Spinal cord (tissue), 10 donors: ENCODE data around the gene HIPK2. TPM values are rescaled to one million over a fixed set of nuclear protein-coding genes. Genes with fewer than 3 reads are reported as not detected.

Experiments used
- DNase-seq, 6 donors: peaks; one replicate each; pipeline versions ENCODE4 v3.0.0 to v3.0.0-alpha.2; 2013 to 2015; ENCODE audit warnings: low spot score in 6 of 6, low read depth in 4 of 6
- H3K27ac ChIP-seq: one replicate; pipeline ENCODE4 v1.5.1; 2013; ENCODE audit warnings: low read depth, low read length, control low read depth
- H3K27me3 ChIP-seq: one replicate; pipeline ENCODE4 v1.6.1; 2013; ENCODE audit warnings: low read length; ENCODE audit not compliant: control insufficient read depth, insufficient read depth
- H3K36me3 ChIP-seq: one replicate; pipeline ENCODE4 v1.6.1; 2013; ENCODE audit warnings: low read length; ENCODE audit not compliant: control insufficient read depth, insufficient read depth
- H3K4me1 ChIP-seq: one replicate; pipeline ENCODE4 v1.6.1; 2013; ENCODE audit warnings: low read length; ENCODE audit not compliant: control insufficient read depth, insufficient read depth
- H3K4me3 ChIP-seq: one replicate; pipeline ENCODE4 v1.5.1; 2013; ENCODE audit warnings: low read depth, low read length, control low read depth
- H3K9me3 ChIP-seq: one replicate; pipeline ENCODE4 v1.6.1; 2013; ENCODE audit warnings: low read length; ENCODE audit not compliant: control insufficient read depth, insufficient read depth
- WGBS: methylation state at CpG from one replicate; pipeline ENCODE4 v1.1.5; 2013; ENCODE audit warnings: missing lambda C conversion rate; ENCODE audit not compliant: insufficient coverage; 5-methylcytosine and 5-hydroxymethylcytosine counted together
- polyA plus RNA-seq, 2 donors: library from polyadenylated mRNA; unstranded; fragments of 120-200 nt; gene quantifications; one replicate each; pipeline ENCODE4 v1.2.1, GENCODE V29; 2013; ENCODE audit not compliant: insufficient read length in 2 of 2
- total RNA-seq, 2 donors: library from RNA; depleted of rRNA in 1 of 2; stranded (reverse); fragments of 120-200 nt in 1 of 2; fragments of >200 nt in 1 of 2; gene quantifications; one replicate each; pipeline versions ENCODE4 v1.2.3 to v1.2.4, GENCODE V29; 2013 to 2014
- donor health status: healthy.

HIPK2 gene
- total and polyA plus RNA-seq, 4 donors: 52.6 to 142 (median 68.6) TPM

DNA sequence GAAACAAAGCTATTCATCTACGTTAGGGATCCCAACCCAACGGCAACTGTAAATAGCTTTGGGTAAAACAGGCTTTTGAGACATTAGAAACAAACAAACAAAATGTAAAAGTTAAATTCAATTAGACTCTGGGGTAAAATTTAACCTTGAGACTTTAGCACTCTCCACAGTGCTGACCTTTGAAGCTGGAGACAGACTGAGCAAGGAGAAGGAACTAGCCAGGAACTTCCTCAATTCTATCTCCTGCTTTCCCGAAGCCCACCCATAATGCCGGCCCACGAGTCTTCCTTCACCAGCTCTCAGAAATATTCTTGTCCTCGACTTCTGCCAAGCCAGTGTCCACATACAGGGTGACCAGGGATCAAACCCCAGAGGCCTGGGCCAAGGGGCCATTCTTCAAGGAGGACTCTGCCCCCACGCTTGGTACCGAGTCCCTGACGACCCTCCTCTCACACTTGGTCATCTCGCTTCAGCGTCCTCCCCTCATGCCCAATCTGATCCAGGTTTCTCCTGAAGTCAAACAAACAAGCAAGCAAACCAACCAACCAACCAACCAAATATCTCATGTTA is 114.1 kb downstream of the HIPK2 start:
- Histone ChIP-seq H3K9me3 (no peaks in the 10 kb centered on the region), H3K27ac (no peak overlapping the region), H3K4me1 (peaks cover 36% of the 10 kb centered on the region), H3K27me3 (no peaks in the 10 kb centered on the region), H3K4me3 (no peak overlapping the region), H3K36me3 (peaks cover 3% of the 10 kb centered on the region)
- whole genome bisulfite sequencing: 96% methylated on average over 9 of the region's 11 CpGs
- DNase-seq: no peak

DNA sequence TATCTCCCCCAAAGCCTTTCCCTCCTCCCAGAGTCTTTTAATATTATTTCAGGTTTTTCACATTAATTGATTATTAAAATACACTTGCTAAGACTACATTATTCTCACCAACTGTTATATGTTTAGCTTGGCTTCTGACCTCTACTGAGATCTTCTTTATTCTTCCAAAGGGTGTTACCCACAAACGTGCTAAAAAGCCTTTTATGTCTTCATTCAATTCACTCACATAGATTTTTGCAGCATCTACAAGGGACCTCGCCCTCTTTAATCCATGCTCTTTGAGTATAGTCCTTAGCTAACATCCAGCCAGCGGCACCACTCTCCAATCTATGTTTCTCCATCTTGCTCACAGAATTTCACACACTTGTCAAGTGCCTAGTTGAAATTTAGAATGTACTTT is 115.9 kb downstream of the HIPK2 start:
- H3K4me1 ChIP-seq: peaks cover 48% of the 10 kb centered on the region
- WGBS: 60% methylated on average over 2 of the region's 3 CpGs
- H3K27me3 ChIP-seq: no peaks in the 10 kb centered on the region
- peaks cover 3% of the 10 kb centered on the region for H3K36me3 ChIP-seq
- H3K9me3 ChIP-seq: no peaks in the 10 kb centered on the region
- DNase-seq: no peak
- no peak overlapping the region for H3K4me3 ChIP-seq
- peak overlapping the region; percentile 40 for H3K27ac ChIP-seq

DNA sequence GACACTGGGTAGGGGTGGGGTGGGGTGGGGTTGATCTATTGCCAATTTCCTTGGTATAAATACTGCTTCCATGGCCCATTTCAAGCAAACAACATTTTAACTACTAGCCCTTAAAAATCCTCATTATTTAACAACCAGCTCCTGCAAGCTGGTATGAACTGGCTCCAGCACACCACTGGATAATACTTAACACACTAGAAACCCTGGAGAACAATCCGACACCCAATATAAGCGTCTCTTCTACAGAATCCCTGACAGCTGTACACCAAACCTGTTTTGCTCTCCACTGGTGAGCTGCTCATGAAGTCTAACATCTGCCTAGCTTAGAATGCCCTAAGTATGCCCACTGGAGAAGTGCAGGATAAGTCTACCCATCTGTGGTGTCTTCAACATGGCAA is 116.8 kb downstream of the HIPK2 start:
- WGBS: 70% methylated on average over 2 of the region's 2 CpGs
- Histone ChIP-seq H3K4me3 (no peak overlapping the region), H3K27me3 (no peaks in the 10 kb centered on the region), H3K9me3 (no peaks in the 10 kb centered on the region), H3K36me3 (no peaks in the 10 kb centered on the region), H3K27ac (peak overlapping the region; percentile 43), H3K4me1 (peaks cover 50% of the 10 kb centered on the region)
- DNase-seq: no peak

DNA sequence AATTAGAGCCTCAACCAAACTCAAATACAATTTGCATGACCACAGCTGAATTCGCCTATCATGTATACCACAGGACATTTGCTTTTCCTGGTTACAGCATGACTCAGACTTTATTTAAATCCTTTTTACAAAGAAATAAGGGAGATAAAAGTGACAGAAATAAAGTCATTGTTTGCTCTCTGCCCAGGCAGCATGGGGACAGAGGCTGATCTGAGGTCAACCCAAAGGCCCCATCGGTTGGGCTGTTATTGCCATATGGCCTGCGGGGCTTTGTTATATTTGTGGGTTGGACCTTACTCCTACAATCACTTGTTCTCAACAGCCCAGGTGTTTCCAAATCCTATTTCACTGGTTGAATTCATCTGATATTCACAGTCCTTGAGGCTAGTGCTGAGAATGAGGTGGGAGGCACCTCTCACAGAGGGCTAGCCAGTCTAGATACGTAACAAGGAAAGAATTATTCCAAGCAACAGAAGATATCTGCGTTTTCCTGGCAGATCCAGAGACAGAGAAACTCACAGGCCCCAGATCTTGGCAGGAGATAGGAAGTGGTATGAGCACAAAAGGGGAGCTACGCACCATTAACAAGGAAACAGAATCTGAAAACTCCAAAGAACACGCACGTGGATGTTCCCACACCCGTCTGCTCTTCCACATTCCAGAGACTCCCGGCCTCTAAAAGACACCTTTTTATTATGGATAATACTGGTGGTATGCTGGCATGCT is 117.3 kb downstream of the HIPK2 start:
- Histone ChIP-seq H3K9me3 (no peaks in the 10 kb centered on the region), H3K27me3 (no peaks in the 10 kb centered on the region), H3K36me3 (no peaks in the 10 kb centered on the region), H3K27ac (peak overlapping the region; percentile 83), H3K4me3 (no peak overlapping the region), H3K4me1 (peaks cover 56% of the 10 kb centered on the region)
- WGBS: no CpG with 5 or more reads among the region's 10 CpGs
- peak in 1 of 6 donors; percentile 57 for DNase-seq

DNA sequence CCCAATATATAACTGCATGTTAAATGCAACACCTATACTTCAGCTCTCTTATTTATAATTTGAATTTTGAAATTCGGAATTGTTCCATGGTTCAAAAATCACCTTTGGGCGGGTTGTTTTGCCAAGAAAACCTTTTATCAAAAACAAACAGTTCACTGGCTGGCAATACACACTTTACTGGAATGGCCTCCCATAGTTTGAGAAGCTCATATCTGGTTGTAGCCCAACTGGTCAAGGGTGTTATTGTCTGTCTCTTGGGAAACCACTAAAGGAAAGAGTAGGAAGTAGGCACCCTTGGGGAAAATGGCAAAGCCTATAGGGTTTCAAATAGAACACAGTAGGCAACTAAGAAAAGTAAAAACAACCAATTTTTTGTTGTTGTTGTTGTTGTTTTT is 117.9 kb downstream of the HIPK2 start:
- DNase-seq: no peak
- no peaks in the 10 kb centered on the region for H3K9me3 ChIP-seq
- no CpG with 5 or more reads among the region's 2 CpGs for WGBS
- H3K4me1 ChIP-seq: peaks cover 60% of the 10 kb centered on the region
- peak overlapping the region; percentile 83 for H3K27ac ChIP-seq
- no peak overlapping the region for H3K4me3 ChIP-seq
- no peaks in the 10 kb centered on the region for H3K36me3 ChIP-seq
- no peaks in the 10 kb centered on the region for H3K27me3 ChIP-seq

DNA sequence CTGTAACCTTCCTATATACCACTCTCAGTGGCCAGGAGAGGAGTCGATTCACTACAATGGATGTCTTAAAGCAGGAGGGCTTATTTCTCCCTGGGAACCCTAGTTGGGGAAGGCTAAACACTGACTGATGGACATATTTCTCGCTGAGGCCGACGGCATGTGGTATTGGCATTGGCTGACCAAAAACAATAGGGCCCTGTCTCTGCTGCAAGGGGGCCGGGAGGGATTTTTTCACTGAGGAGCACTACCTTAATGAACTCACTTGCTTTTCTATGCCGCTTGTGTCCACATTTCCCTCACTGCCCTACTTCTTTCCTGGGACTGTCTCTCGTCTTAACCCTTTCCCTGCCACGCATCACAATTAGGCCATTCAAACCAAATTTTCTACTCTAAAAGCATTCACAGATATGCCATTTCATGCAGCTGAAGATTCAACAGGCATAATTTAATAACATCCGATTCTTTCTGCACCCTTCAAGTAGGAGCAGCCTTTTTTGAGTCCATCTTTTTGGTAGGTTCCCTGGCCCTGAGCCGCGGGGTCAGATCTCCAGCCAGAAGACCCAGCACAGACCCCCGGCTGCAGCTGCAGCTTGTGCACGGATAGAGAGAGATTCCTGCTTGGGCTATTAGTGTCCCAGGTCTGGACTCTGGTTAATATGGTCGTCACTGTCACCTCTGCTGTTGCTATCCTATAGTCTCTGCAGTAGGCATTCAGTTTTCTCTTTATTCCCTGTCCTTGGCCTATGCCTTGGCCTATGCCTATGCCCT is 118.7 kb downstream of the HIPK2 start:
- DNase-seq: peak in 2 of 6 donors; percentile 73 to 78
- Histone ChIP-seq H3K27ac (peak overlapping the region; percentile 83), H3K9me3 (no peaks in the 10 kb centered on the region), H3K27me3 (no peaks in the 10 kb centered on the region), H3K4me3 (no peak overlapping the region), H3K36me3 (no peaks in the 10 kb centered on the region), H3K4me1 (peaks cover 62% of the 10 kb centered on the region)
- 16% methylated on average over 14 of the region's 14 CpGs for whole genome bisulfite sequencing

DNA sequence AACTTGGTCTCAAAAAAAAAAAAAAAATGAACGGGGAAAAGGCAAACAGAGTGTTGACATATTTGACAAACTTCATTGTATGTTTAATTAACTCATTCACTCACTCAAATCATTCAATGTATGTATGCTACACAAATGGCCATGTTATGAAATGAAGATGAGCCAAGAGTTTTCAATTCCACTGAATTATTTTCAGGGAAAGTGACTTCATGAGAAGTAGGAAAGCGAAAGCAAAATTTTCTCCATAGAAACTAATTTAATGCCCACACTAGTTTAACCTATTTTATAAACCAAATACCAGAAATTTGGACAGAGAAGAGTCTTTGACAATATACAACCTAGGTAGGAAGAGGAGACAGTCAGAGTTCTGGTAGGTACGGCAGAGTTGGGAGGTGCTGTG is 119.5 kb downstream of the HIPK2 start:
- Histone ChIP-seq H3K27me3 (no peaks in the 10 kb centered on the region), H3K27ac (peak overlapping the region; percentile 83), H3K36me3 (no peaks in the 10 kb centered on the region), H3K9me3 (no peaks in the 10 kb centered on the region), H3K4me1 (peaks cover 69% of the 10 kb centered on the region), H3K4me3 (no peak overlapping the region)
- DNase-seq: no peak
- no CpG with 5 or more reads among the region's 3 CpGs for WGBS

DNA sequence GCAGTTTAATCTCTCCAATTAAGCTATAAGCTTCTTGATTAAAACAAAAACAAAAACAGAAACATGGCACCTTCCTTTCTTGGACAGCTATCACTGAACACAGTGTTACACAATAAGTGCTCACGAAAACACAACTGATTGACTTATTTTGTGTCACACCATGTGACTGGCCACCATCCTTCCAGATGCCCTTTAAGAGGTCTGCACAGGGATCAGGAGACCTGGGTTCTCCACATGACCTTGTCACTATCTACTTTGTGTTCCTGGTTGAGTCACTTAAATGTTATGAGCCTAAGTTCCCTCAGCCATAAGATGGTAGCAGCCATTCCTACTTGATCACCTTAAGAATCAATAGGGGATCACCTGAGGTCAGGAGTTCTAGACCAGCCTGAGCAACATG is 120.1 kb downstream of the HIPK2 start:
- Histone ChIP-seq H3K27me3 (no peaks in the 10 kb centered on the region), H3K36me3 (no peaks in the 10 kb centered on the region), H3K4me1 (peaks cover 68% of the 10 kb centered on the region), H3K27ac (no peak overlapping the region), H3K4me3 (no peak overlapping the region), H3K9me3 (no peaks in the 10 kb centered on the region)
- DNase-seq: no peak
- WGBS: 82% methylated on average over 1 of the region's 1 CpG

DNA sequence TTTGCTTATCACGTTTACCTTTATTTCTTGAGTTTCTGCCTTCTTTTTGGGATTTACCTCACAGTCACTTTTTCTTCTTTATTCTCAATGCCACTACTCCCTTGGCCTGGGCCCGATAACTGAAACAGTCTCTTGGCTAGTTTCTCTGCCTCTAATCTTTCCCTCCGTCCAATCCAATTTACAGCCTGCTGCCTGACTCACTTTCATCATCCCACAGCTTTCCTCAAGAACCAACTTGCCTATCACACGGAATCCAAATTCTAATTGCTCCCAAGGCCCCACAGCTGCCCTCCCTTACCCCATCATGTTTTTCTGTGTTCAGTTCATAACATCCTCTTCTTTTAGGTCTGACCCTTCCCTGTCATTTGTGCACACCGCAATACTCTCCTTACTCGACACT is 121.4 kb downstream of the HIPK2 start:
- no peak for DNase-seq
- no peak overlapping the region for H3K27ac ChIP-seq
- 78% methylated on average over 6 of the region's 6 CpGs for WGBS

More for the DNA sequence above, 121.4 kb downstream of the HIPK2 start:
- H3K27me3 ChIP-seq: no peaks in the 10 kb centered on the region
- peaks cover 68% of the 10 kb centered on the region for H3K4me1 ChIP-seq
- no peak overlapping the region for H3K4me3 ChIP-seq
- no peaks in the 10 kb centered on the region for H3K36me3 ChIP-seq
- no peaks in the 10 kb centered on the region for H3K9me3 ChIP-seq
